IMR-90 (cell line): ENCODE results near the gene CD244. TPM values are rescaled to one million over a fixed set of nuclear protein-coding genes. Genes with fewer than 3 reads are reported as not detected.

Experiments
- ATAC-seq: fragments of 200-7000 bp; cut with Tn5 transposase; 2 replicates; pipeline ENCODE4 v1.9.1; 2020; ENCODE audit warnings: low read depth, mild to moderate bottlenecking, moderate library complexity
- BruUV-seq: library from RNA; stranded (reverse); fragments of 400-500 nt; replicated peaks from 2 replicates; lab custom pipeline; 2021; lab: Mats Ljungman, UMichigan
- CTCF ChIA-PET: fragments of 300-600 bp; formaldehyde crosslinking; extraction: SDS; loops from one replicate; lab custom pipeline; 2021; ENCODE audit warnings: antibody characterized with exemption; lab: Yijun Ruan, JAX
- POLR2A ChIA-PET: fragments of 300-600 bp; sonication (Branson Sonifier 250); formaldehyde crosslinking; loops from one replicate; lab custom pipeline; 2022; ENCODE audit warnings: antibody characterized with exemption; ENCODE audit not compliant: unreplicated experiment; lab: Charles Lee
- DNase-seq: peaks from one replicate; pipeline ENCODE4 v3.0.0; 2013
- H2AFZ ChIP-seq: replicated peaks from 2 replicates; pipeline ENCODE3; 2013; ENCODE audit warnings: low read length, mild to moderate bottlenecking; ENCODE audit not compliant: poor library complexity
- H2AK5ac ChIP-seq: 2 replicates; pipeline ENCODE4 v1.6.1; 2013; ENCODE audit warnings: low read depth, low read length, inconsistent platforms
- H2AK9ac ChIP-seq: replicated peaks from 2 replicates; pipeline ENCODE3; 2013; ENCODE audit warnings: mild to moderate bottlenecking, low read depth, low read length, moderate library complexity; ENCODE audit not compliant: poor library complexity
- H2BK120ac ChIP-seq: 2 replicates; pipeline ENCODE4 v1.6.1; 2013; ENCODE audit warnings: low read depth, low read length, inconsistent platforms
- H2BK15ac ChIP-seq: 3 replicates; pipeline ENCODE4 v1.6.1; 2013; ENCODE audit warnings: low read depth, low read length, inconsistent platforms
- H2BK20ac ChIP-seq: 2 replicates; pipeline ENCODE4 v1.6.1; 2013; ENCODE audit warnings: low read depth, mild to moderate bottlenecking, inconsistent platforms, low read length, moderate library complexity
- H2BK5ac ChIP-seq: 2 replicates; pipeline ENCODE4 v1.6.1; 2013; ENCODE audit warnings: mild to moderate bottlenecking, low read depth, low read length, inconsistent platforms; ENCODE audit not compliant: poor library complexity, severe bottlenecking
- H3K14ac ChIP-seq: replicated peaks from 2 replicates; pipeline ENCODE4 v1.6.1; 2013; ENCODE audit warnings: low read depth, low read length, inconsistent platforms
- H3K18ac ChIP-seq: 2 replicates; pipeline ENCODE4 v1.6.1; 2013; ENCODE audit warnings: low read depth, low read length, control low read depth
- H3K23ac ChIP-seq: 2 replicates; pipeline ENCODE4 v1.6.1; 2013; ENCODE audit warnings: low read depth, low read length, inconsistent platforms
- H3K27ac ChIP-seq: 2 replicates; pipeline ENCODE4 v1.5.1; 2013; ENCODE audit warnings: mild to moderate bottlenecking, control low read depth, low read length; ENCODE audit not compliant: insufficient read depth
- H3K27me3 ChIP-seq: 2 replicates; pipeline ENCODE4 v1.6.1; 2013; ENCODE audit warnings: low read length; ENCODE audit not compliant: control insufficient read depth, insufficient read depth
- H3K36me3 ChIP-seq: 2 replicates; pipeline ENCODE4 v1.6.1; 2013; ENCODE audit warnings: low read length, mixed read lengths; ENCODE audit not compliant: control insufficient read depth, insufficient read depth
- H3K4ac ChIP-seq: 2 replicates; pipeline ENCODE4 v1.6.1; 2013; ENCODE audit warnings: low read depth, low read length, inconsistent platforms
- H3K4me1 ChIP-seq: 2 replicates; pipeline ENCODE4 v1.6.1; 2013; ENCODE audit warnings: low read length, mixed read lengths; ENCODE audit not compliant: control insufficient read depth, insufficient read depth
- H3K4me2 ChIP-seq: 2 replicates; pipeline ENCODE4 v1.6.1; 2013; ENCODE audit warnings: low read depth, mild to moderate bottlenecking, control low read depth, low read length, moderate library complexity
- H3K4me3 ChIP-seq: 2 replicates; pipeline ENCODE4 v1.5.1; 2013; ENCODE audit warnings: low read depth, mild to moderate bottlenecking, control low read depth, low read length, moderate library complexity; ENCODE audit not compliant: insufficient read depth
- H3K56ac ChIP-seq: 2 replicates; pipeline ENCODE4 v1.6.1; 2013; ENCODE audit warnings: low read length, inconsistent platforms; ENCODE audit not compliant: insufficient read depth; ENCODE audit errors: extremely low read depth
- H3K79me1 ChIP-seq, 2 experiments: 2 replicates each; pipeline ENCODE4 v1.6.1; 2013; ENCODE audit warnings: low read length in 2 of 2, inconsistent platforms in 1 of 2, low read depth in 1 of 2
- H3K9ac ChIP-seq: 2 replicates; pipeline ENCODE4 v1.6.1; 2013; ENCODE audit warnings: low read depth, low read length, control low read depth
- H3K9me1 ChIP-seq: 2 replicates; pipeline ENCODE4 v1.6.1; 2013; ENCODE audit warnings: low read length, inconsistent platforms; ENCODE audit not compliant: insufficient read depth
- H3K9me3 ChIP-seq: 2 replicates; pipeline ENCODE4 v1.6.1; 2013; ENCODE audit warnings: low read length; ENCODE audit not compliant: control insufficient read depth, insufficient read depth
- H4K20me1 ChIP-seq: 2 replicates; pipeline ENCODE4 v1.6.1; 2013; ENCODE audit warnings: low read length, inconsistent platforms; ENCODE audit not compliant: insufficient read depth
- H4K5ac ChIP-seq: 2 replicates; pipeline ENCODE4 v1.6.1; 2013; ENCODE audit warnings: mild to moderate bottlenecking, low read depth, low read length, control low read depth
- H4K8ac ChIP-seq, 2 experiments: 2 replicates each; pipeline ENCODE4 v1.6.1; 2013; ENCODE audit warnings: low read depth in 2 of 2, low read length in 2 of 2, control low read depth in 1 of 2, inconsistent platforms in 1 of 2
- H4K91ac ChIP-seq: 2 replicates; pipeline ENCODE4 v1.6.1; 2013; ENCODE audit warnings: low read depth, low read length, inconsistent platforms; ENCODE audit not compliant: insufficient read depth
- CEBPB ChIP-seq: IDR thresholded peaks from 2 replicates; pipeline ENCODE4 v1.6.1; 2012; ENCODE audit warnings: low read depth, low read length, improper control_type of control experiment
- ELK1 ChIP-seq: fragments of 150-350 bp; IDR thresholded peaks from 2 replicates; pipeline ENCODE4 v1.6.1; 2016; ENCODE audit warnings: low read depth, mild to moderate bottlenecking, low read length, moderate library complexity, borderline replicate concordance
- MAFK ChIP-seq: IDR thresholded peaks from 2 replicates; pipeline ENCODE4 v1.6.1; 2012; ENCODE audit warnings: low read depth, low read length, improper control_type of control experiment
- MXI1 ChIP-seq: IDR thresholded peaks from 2 replicates; pipeline ENCODE4 v1.6.1; 2012; ENCODE audit warnings: low read depth, mild to moderate bottlenecking, low read length, moderate library complexity, borderline replicate concordance
- NFE2L2 ChIP-seq: fragments of 150-350 bp; IDR thresholded peaks from 2 replicates; pipeline ENCODE4 v1.6.1; 2016; ENCODE audit warnings: low read depth, mild to moderate bottlenecking, low read length
- RCOR1 ChIP-seq: IDR thresholded peaks from 2 replicates; pipeline ENCODE4 v1.6.1; 2012; ENCODE audit warnings: mild to moderate bottlenecking, low read length, improper control_type of control experiment; ENCODE audit not compliant: insufficient replicate concordance
- USF2 ChIP-seq: fragments of 150-350 bp; IDR thresholded peaks from 2 replicates; pipeline ENCODE4 v1.6.1; 2017; ENCODE audit warnings: mild to moderate bottlenecking, antibody characterized with exemption, low read length, low read depth
- WGBS, 2 experiments: methylation state at CpG; one replicate each; pipeline versions ENCODE4 v1.1.5 to v1.1.7; 2013; ENCODE audit warnings: missing lambda C conversion rate in 2 of 2; ENCODE audit not compliant: insufficient read length in 1 of 2; ENCODE audit errors: extremely low coverage in 2 of 2; 5-methylcytosine and 5-hydroxymethylcytosine counted together
- dilution Hi-C: fragments of 300-500 bp; cut with HindIII; formaldehyde crosslinking; loops from one replicate; pipeline ENCODE4 v1.14.3; 2018; ENCODE audit warnings: low sequenced_read_pairs; ENCODE audit not compliant: unreplicated experiment
- in situ Hi-C: fragments of 300-500 bp; cut with MboI; formaldehyde crosslinking; loops from 3 replicates; pipeline ENCODE4 v1.14.3; 2019; ENCODE audit warnings: low sequenced_read_pairs, inconsistent platforms, mixed read lengths
- intact Hi-C: fragments of 100-400 bp; cut with micrococcal nuclease; formaldehyde crosslinking; loops from 2 replicates; pipeline ENCODE4 v1.10.0; 2022
- polyA plus RNA-seq, 3 experiments: library from polyadenylated mRNA; depleted of rRNA; stranded (reverse); fragments of >200 nt; gene quantifications; 2 replicates each; pipeline ENCODE4 v1.2.3, GENCODE V29; 2012; ENCODE audit warnings: low replicate concordance in 1 of 3
- total RNA-seq: library from RNA; depleted of rRNA; stranded (reverse); fragments of >200 nt; gene quantifications from 2 replicates; pipeline ENCODE4 v1.2.3, GENCODE V29; 2012

The CD244 gene
- total and polyA plus RNA-seq, 2 of the 4 experiments (the other 2 are of a cell fraction): not detected

GRCh38 chr1:160904783-160905616 lies 42.3 kb upstream of the CD244 start:
- no peak overlapping the region for H3K56ac ChIP-seq
- H4K5ac ChIP-seq: no peak overlapping the region
- H3K14ac ChIP-seq: no peak overlapping the region
- H3K79me1 ChIP-seq: no peaks in the 10 kb centered on the region
- H3K9me1 ChIP-seq: no peaks in the 10 kb centered on the region
- no peaks in the 10 kb centered on the region for H3K9me3 ChIP-seq
- POLR2A ChIA-PET: no interaction called here
- BruUV-seq: no TSS peak
- intact Hi-C loops (no loop called here), in situ Hi-C loops (no loop called here), dilution Hi-C loops (no loop called here)
- H4K20me1 ChIP-seq: no peaks in the 10 kb centered on the region
- H3K9ac ChIP-seq: no peak overlapping the region
- TF ChIP-seq USF2: no peak
- TF ChIP-seq ELK1: no peak
- TF ChIP-seq RCOR1: no peak
- TF ChIP-seq NFE2L2: no peak
- TF ChIP-seq CEBPB: no peak
- TF ChIP-seq MAFK: no peak
- TF ChIP-seq MXI1: no peak
- H3K4me2 ChIP-seq: no peak overlapping the region
- H4K91ac ChIP-seq: no peak overlapping the region
- CTCF ChIA-PET: interaction anchor here (0.7 kb wide), 1 partner anchor 295 kb away, joined by 3 read pairs; no protein-coding TSS in a partner anchor
- no peak overlapping the region for H3K4ac ChIP-seq
- H2BK5ac ChIP-seq: no peak overlapping the region
- H3K23ac ChIP-seq: no peak overlapping the region
- H3K18ac ChIP-seq: no peak overlapping the region
- H4K8ac ChIP-seq: no peak overlapping the region
- DNase-seq: no peak
- no peak overlapping the region for H2AFZ ChIP-seq
- no peak overlapping the region for H2AK9ac ChIP-seq
- H3K27ac ChIP-seq: no peak overlapping the region
- H3K4me3 ChIP-seq: no peak overlapping the region
- H2BK15ac ChIP-seq: no peak overlapping the region
- H3K36me3 ChIP-seq: no peaks in the 10 kb centered on the region
- WGBS, 2 experiments: no CpG with 5 or more reads among the region's 8 CpGs
- no peak overlapping the region for H2BK120ac ChIP-seq
- no peak for ATAC-seq
- H3K4me1 ChIP-seq: no peaks in the 10 kb centered on the region
- H3K27me3 ChIP-seq: no peaks in the 10 kb centered on the region; the same call in 1 of the 2 replicates
- H2AK5ac ChIP-seq: no peak overlapping the region
- no peak overlapping the region for H2BK20ac ChIP-seq
